HL-60/S4 (cell line): Measurements from ENCODE around the gene CRYGS.

Experiments
- in situ Hi-C: fragments of 300-500 bp; cut with MboI; formaldehyde crosslinking; loops from 2 replicates; pipeline ENCODE4 v1.14.3; 2022; ENCODE audit warnings: low sequenced_read_pairs

The CRYGS gene

GRCh38 chr3:186496016-186496415 is 48.2 kb downstream of the CRYGS start:
- in situ Hi-C loops, result no loop called here

- in situ Hi-C loops, result no loop called here
These were observed 50.5 kb downstream of the CRYGS start for GRCh38 chr3:186493525-186494255.

- in situ Hi-C loops, result no loop called here
These were observed 51.7 kb downstream of the CRYGS start for GRCh38 chr3:186492385-186492984.

- in situ Hi-C loops, result no loop called here
These were observed 54.7 kb downstream of the CRYGS start for GRCh38 chr3:186489507-186489906.
